ENCODE results near the gene PBX1.

DNA sequence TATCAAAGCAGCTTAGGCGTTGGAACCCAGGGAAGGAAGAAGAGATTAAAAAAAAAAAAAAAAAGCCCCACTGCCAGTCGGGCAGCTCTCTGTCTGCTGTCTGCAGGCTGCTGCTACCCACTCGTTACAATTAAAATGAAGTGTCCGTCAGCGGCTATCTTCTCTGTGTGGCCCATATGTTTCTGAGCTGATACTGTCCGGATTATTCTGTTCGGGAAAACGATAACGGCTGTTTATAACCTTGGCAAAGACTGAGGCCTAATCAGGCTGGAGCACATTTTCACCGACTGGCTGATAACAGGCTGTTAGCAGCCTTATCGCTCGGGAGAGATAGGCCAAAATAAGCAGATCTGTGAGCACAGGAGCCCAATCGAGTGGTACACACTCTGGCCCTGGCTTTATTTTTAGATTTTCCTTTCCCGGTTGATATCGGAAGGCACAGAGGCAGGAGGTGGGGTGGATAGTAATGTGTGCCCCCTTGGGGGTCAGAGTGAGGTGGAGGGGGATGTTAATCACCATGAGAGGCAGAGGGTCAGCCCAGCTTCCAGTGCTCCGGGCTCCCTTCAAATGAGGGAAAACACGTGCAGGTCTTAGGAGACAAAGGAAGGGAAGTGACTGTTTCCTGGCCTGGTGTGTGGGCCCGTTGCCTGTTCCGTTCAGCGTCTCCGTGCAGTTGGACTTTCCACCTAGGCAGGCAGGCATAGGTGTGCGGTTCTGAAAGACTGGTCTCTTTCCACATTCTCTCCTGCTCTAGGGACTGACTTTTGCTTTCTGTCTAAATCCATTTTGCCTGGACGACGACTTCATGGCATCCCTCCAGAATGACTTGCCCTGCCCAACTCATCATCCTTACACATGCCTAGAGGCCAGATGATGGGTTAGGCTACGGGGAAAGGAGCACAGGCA, 153.4 kb downstream of the PBX1 start:
- TF ChIP-seq, protein P1, sequence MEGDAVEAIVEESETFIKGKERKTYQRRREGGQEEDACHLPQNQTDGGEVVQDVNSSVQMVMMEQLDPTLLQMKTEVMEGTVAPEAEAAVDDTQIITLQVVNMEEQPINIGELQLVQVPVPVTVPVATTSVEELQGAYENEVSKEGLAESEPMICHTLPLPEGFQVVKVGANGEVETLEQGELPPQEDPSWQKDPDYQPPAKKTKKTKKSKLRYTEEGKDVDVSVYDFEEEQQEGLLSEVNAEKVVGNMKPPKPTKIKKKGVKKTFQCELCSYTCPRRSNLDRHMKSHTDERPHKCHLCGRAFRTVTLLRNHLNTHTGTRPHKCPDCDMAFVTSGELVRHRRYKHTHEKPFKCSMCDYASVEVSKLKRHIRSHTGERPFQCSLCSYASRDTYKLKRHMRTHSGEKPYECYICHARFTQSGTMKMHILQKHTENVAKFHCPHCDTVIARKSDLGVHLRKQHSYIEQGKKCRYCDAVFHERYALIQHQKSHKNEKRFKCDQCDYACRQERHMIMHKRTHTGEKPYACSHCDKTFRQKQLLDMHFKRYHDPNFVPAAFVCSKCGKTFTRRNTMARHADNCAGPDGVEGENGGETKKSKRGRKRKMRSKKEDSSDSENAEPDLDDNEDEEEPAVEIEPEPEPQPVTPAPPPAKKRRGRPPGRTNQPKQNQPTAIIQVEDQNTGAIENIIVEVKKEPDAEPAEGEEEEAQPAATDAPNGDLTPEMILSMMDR (conservative IDR thresholded peaks at IDR 0.05; ENCODE audit: low read depth, low read length): no peak
- TF ChIP-seq CHD1 (IDR thresholded peaks at IDR 0.05; ENCODE audit: low read depth, low read length) (no peak), ELK1 (IDR thresholded peaks at IDR 0.05; ENCODE audit: borderline replicate concordance, low read depth, low read length) (no peak), MAZ (IDR thresholded peaks at IDR 0.05; ENCODE audit: borderline replicate concordance, low read depth, low read length) (no peak), FOS (IDR thresholded peaks at IDR 0.05; ENCODE audit: low read depth, low read length) (no peak), RAD21 (IDR thresholded peaks at IDR 0.05; ENCODE audit: low read length) (no peak), POLR2A (IDR thresholded peaks at IDR 0.05; ENCODE audit: low read depth, low read length) (no peak), SMC3 (IDR thresholded peaks at IDR 0.05; ENCODE audit: low read depth, low read length) (no peak), RFX5 (IDR thresholded peaks at IDR 0.05; ENCODE audit: low read depth, low read length) (no peak), MAFK (IDR thresholded peaks at IDR 0.05; ENCODE audit: low read depth, low read length) (no peak), CEBPB (IDR thresholded peaks at IDR 0.05; ENCODE audit: low read depth, low read length) (no peak), MXI1 (IDR thresholded peaks at IDR 0.05; ENCODE audit: borderline replicate concordance, low read depth, low read length) (no peak), USF2 (IDR thresholded peaks at IDR 0.05; ENCODE audit: low read depth, low read length) (no peak)
